Dermis blood vessel endothelial cell (primary cell): ENCODE measurements around the gene SYTL4. TPM values are rescaled to one million over a fixed set of nuclear protein-coding genes. Genes with fewer than 3 reads are reported as not detected.
"Not testable (repeated sequence)": the region's sequence is repeated elsewhere in the genome, so short reads cannot be mapped to it uniquely, and the experiment has no call there.

Source experiments
- DNase-seq: peaks from one replicate; pipeline ENCODE4 v3.0.0; 2010
- total RNA-seq: library from RNA; depleted of rRNA; stranded (reverse); fragments of >200 nt; gene quantifications from 2 replicates; pipeline ENCODE4 v1.2.3, GENCODE V29; 2014

Gene SYTL4
- 31.7 and 52.4 TPM in 2 replicates for total RNA-seq

DNA sequence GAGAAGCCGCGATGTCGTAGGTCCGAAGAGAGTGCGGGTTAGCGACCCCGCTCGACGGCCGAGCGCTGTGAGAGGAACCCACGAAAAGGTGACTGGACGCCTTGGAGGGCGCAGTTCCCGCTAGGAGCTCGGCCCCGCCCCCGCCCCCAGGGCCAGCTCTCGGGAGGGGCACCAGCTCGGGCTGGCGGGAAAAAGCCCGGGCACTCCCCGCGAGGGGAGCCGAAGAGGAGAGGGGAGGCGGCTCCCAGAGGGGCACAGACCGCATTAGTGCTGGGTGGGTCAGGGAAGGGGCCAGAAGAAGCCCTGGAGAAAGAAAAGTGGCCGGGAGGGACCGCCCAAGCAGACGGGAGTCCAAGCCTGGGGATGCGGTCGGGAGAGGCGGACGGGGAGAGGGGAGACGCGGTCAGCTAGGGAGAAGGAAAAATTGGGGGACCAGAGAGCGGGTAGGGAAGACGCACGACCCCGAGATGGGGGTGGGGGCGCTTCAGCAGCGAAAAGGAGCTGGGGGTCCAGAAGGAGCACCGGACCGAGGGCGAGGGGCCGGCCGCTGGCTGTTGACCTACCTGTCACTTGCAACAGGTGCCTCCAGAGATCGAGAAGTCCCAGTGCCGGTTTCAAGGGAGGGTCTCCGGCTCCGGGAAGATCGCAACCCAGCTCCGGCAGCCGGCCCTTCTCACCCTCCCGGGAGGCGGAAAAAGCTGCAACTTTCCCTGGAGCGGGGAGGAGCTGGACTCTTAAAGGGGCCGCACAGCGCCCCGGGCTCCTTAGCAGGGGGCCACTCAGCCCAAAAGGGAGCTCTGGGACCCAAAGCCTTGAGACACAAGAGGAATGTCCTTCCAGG, at the start of gene SYTL4:
Gene SYTL4, minus strand, starts transcription at position 681 of the 841 bp plus-strand sequence. CDS start 30,084 bp downstream, outside the sequence.
- DNase-seq = peak; percentile 54

DNA sequence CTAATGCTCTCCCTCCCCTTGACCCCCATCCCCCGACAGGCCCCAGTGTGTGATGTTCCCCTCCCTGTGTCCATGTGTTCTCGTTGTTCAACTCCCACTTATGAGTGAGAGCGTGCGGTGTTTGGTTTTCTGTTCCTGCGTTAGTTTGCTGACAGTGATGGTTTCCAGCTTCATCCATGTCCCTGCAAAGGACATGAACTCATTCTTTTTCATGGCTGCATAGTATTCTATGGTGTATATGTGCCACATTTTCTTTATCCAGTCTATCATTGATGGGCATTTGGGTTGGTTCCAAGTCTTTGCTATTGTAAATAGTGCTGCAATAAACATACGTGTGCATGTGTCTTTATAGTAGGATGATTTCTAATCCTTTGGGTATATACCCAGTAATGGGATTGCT, 37.5 kb upstream of the SYTL4 start:
- not testable (repeated sequence) for DNase-seq

DNA sequence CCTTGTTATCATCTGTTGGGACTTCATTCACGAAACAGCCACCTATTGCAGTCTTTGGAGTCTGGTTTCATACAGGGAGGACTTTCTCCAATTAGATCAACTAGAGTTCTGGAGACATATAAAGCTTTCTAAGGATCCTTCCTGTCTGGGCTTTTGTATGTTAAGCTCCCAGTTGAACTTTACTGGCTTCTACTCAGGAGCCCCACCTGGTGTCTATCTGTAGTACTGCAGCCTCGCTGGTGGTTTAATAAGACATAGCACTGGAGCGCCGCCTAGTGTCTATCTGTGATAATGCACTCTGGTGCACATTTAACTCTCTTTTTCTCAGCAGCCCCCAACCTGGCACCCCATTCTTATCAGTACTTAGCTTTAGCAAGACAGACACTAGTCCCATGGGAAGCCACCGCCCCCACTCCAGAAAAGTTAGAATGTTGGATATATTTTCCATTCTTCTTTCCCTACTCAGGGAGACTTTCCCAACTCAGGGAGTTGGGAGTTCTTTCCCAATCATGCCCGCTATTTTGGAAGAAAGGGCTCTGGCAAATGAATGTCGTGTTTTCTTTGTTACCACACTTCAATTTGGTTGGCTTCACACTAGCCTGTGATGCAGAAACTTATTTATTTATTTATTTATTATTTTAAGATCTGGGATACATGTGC, 36.9 kb upstream of the SYTL4 start:
- peak; percentile 68 for DNase-seq

DNA sequence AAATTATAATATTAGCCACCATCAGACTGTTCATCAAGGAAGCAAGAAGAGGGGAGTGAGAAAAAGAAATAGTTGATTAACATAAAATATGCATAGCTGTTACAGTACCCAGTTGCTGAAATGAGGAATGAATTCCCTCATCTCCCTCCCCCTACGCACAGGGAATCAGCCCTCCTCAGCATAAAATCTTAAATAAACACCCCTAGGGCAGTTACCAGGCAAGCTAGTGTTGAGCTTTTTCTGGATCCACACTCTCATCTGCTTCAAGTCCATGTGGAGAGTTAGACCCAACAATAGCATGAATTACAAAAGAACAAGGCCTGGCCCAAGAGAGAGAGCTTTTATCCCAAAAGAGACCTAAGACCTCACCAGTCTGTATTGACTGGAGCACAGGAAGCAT, 19.0 kb upstream of the SYTL4 start:
- no peak for DNase-seq

DNA sequence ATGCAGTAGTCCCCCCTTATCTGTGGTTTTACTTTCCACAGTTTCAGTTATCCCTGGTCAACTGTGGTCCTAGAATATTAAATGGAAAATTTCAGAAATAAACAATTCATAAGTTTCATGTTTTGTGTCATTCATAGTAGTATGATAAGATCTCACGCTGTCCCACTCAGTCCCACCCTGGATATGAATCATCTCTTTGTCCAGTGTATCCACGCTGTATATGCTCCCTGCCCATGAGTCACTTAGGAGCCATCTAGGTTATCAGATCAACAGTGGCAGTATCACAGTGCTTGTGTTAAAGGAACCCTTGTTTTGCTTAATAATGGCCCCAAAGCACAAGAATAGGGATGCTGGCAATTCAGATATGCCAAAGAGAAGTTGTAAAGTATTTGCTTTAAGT, 16.2 kb upstream of the SYTL4 start:
- DNase-seq = peak; percentile 80

DNA sequence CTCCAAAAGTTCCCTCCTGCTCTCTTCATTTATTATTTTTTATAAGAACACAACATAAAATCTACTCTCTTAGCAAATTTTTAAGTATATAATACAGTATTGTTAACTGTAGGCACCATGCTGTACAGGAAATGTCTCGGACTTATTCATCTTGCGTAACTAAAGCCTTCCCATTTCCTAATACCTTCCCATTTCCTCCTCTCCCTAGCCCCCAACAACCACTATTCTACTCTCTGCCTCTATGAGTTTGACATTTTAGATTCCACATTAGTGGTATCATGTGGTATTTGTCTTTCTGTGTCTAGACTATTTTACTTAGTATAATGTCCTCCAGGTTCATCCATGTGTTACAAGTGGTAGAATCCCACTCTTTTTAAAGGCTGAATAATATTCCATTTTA, 15.8 kb upstream of the SYTL4 start:
- peak; percentile 42 for DNase-seq

DNA sequence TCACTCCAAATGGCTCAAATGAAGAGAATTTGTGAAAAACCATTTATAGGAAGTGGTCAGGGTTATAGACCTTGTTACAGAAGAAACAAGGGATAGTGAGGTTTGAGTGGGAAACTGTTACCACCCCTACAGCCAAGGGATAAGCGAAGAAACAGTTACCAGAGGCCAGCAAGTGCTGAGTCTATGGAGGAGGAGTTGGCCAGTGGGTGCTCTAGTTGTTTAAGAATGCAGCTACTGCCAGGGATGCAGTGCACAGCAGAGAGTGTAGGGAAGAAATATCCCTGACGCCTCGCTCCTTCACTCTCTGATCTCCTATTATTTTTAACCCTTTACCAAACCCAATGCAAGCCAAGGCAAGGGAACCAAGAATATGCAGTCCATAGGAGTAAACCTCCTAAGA, 15.2 kb upstream of the SYTL4 start:
- DNase-seq = no peak

DNA sequence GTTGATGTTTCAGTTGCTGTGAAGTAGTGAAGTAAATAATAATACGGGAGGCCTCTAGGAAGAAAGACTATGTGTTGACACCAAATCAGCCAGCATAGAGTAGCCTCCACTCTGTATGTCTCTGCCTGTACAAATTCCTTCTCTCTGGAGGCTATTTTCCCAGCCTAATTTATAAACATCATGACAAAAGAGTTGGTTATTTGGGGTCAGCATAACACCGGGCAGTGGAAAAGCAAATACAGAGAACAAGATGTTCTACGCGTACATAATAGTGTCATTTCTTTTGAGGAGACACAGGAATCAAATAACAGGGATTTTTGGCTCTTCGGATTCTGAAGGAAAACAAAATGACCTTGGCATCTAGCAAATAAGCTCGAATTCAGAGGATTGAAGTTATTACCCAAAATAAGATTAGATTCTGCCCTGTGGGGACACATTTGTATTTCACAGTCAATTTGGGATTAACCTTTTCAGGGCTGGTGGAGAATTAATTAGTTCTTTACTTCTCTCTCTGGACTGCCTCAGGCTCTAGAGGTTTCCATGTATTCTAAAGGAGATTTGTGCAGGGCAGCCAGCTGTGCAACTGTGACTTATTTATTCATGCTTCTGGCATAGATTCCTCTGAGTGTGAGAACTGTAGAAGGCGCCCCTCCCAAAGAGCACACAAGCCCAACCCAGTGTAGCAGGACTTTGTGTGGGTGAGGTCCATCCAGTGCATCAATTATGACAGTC, 14.1 kb upstream of the SYTL4 start:
- DNase-seq = no peak

DNA sequence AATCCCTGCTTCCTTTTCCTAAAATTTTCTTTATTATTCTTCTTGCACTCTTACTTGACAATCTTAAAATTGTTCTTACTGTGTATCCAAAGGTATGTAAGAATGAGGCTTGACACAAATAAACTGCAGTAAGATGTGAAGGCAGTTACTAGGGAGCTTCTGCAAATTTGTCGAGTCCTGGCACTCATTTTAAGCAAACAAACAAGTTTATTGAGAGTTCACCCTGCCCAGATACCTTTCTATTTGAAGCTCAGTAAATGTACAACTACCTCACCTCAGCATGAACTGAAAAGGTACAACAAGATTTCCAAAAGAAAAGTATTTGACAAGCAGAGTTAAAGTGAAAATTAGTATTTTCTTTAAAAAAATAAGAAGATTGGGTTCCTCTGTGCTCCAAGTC, 13.3 kb upstream of the SYTL4 start:
- no peak for DNase-seq

DNA sequence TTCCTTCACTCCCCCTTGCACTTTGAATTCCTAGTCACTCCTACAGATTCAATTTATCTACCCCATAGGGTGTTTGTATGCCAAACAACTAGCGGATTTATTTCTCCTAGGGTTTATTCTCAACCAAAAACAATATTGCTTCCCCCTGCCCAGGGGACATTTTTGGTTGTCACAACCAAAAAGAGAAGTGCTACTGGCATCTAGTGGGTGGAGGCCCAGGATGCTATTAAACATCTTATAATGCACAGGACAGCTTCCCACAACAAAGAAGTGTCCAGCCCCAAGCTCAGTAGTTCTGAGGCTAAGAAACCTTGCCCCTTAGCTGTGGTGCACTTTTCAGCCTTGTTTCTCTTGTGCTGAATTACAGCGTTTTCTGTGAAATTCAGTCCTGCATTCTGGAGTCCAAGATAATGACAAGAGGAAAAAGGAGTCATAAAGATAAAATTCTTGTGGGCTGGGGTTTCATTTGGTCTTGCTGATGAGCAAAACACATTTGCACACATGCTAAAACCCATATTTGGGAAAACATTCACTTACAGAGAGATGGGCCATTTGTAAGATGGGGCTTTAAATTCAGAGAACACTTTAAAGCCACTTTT, 11.2 kb upstream of the SYTL4 start:
- DNase-seq = peak; percentile 34

DNA sequence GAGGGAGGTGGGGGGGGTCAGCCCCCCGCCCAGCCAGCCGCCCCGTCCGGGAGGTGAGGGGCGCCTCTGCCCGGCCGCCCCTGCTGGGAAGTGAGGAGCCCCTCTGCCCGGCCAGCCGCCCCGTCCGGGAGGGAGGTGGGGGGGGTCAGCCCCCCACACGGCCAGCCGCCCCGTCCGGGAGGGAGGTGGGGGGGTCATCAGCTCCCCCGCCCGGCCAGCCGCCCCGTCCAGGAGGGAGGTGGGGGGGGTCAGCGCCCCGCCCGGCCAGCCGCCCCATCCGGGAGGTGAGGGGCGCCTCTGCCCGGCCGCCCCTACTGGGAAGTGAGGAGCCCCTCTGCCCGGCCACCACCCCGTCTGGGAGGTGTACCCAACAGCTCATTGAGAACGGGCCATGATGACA, 7.9 kb downstream of the SYTL4 start:
- not testable (repeated sequence) for DNase-seq

DNA sequence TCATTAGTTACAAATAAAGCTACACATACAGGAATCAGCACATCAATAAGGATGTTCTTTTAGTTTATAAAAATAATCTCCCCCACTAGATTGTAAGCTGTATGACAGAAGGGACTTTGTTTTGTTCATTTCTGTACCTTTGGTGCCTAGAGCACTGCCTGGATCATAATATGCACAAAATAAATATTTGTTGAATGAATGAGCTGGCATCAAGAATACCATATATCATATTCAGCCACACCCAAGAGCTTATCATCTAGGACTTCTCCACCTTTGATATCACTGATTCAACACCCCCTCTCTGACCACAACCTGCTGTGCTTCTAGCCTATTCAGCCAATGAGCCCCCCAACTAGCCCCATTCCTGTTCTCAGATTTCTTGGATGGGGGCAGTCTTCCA, 10.6 kb downstream of the SYTL4 start:
- DNase-seq = no peak

DNA sequence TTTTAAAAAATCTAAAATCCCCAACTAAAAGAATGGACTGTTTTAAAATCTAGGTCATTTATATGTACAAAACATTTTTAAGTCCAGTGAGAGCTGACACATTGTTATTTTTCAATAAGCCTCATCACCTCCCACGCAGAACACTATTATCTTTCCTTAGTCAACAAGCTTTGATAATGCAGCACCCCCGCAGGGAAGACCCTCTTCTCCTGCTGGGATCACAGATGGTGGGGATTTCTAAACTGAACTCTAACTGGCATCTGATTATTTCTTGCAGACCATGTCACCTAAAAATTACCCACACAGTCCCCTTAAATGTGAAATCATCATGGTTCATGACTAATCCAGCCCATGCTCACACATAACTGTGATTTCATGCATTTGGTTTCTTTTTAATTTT, 11.6 kb downstream of the SYTL4 start:
- DNase-seq = no peak

DNA sequence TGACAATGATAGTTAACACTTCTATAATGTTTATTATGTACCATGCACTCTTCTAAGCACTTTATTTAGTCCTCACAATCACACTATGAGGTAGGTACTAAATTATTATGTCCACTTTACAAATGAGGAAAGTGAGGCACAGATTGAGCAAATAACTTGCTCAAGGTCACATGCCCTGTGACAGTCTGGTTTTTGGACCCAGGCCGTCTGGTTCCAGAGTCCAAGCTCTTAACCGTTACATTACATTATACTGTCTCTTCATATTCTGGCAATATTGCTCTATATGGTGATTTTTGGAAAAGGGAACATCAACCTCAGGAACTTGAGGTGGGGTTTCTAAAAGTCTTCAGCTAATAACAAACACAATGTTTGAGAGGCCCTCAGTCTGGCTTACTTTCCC, 12.8 kb downstream of the SYTL4 start:
- no peak for DNase-seq

DNA sequence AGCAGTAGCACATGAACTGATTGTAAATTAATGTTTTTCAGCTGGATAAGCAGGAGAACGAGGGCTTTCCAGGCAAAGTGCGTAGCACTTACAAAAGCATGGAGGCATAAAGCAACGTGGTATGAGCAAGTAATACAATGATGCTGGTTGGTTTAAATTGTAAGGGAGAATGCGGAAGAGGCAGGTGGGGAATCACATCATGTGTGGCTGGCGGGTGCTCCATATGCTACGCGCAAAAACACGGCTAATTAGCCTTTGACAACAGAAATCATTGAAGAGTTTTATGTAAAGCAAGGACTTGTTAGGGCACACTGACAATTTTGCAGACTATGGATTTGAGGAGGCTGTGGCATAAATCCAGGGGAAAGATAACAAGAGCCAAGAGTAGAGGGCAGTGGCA, 14.6 kb downstream of the SYTL4 start:
- no peak for DNase-seq

DNA sequence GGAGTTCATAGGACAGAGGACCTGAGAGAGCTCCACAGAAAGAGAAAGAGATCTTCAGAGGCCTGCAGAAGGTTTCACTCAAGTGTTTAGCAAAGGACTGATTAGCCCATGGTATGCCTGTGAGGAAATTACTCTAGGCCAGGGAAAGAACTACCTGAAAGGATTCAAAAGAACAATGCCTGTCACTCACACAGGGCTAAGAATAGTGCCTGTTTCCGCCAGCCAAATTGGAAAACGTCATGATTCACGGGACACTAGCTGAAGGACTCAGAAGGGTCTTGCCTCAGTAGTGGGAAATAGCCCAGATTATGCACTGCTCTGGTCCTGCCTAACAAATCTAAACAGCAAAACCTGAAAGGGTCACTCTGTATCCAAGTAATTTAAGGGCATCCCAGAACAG, 21.1 kb downstream of the SYTL4 start:
- DNase-seq = peak; percentile 66

DNA sequence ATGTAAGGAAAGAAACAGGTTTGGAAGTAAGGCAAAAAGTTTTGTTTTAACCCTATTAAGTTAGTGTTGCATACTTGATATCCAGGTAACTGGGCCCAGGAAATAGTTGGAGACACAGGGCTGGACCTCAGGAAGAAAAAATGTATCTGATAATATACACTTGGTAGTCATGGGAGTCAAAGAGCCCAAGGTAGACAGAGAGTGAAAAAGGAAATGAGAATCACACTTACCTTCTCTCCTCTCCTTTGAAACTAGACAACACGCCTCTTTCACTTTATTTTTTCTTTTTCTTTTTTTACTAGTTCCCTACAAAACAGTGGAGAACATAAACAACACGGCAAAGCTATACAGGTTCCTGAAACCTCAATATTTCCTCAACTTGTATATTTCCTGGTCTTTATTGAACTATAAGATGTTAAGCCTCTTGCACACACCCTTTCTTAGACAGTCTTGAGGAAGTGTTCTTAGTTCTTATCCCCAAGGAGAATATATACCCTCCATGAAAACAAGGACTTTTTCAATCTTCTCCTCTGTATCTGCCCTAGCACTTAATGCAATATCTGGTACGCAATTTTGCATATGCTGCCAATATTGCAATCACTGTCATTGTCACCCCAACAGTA, 27.2 kb downstream of the SYTL4 start:
- DNase-seq = no peak

DNA sequence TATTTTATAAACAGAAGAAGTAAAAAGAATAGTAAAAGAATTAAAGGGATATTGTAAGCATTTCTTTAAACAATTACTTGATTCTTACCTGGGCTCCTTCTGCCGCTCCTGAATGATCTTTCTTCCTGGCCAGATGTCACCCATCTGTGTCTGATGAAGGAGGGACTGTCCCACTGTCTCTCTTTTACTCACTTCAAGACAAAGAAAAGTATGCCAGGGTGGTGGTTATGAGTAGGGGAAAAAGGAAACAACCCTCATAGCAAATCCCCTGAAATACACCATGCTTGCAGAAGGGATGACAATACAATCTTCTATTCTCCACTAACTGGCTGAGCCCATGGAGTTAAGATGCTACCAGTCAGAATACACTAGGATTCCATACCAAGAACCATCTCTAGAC, 31.1 kb downstream of the SYTL4 start:
- no peak for DNase-seq

DNA sequence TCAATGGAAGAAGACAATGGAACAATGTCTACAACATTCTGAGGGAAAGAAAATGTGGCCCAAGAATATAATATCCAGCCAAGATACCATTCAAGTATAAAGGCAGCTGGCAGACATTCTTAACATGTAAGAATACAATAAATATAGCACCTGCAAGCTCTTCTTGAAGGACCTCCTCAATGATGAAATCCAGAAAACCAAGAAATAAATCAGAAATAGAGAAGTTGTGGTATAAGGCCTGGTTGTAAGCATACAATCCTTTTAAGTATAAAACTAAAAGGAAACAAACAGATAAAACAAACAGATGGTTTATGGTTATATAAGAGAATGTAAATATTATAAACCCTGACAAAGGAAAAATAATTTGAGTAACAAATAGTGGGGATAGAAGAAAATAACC, 33.4 kb downstream of the SYTL4 start:
- no peak for DNase-seq

DNA sequence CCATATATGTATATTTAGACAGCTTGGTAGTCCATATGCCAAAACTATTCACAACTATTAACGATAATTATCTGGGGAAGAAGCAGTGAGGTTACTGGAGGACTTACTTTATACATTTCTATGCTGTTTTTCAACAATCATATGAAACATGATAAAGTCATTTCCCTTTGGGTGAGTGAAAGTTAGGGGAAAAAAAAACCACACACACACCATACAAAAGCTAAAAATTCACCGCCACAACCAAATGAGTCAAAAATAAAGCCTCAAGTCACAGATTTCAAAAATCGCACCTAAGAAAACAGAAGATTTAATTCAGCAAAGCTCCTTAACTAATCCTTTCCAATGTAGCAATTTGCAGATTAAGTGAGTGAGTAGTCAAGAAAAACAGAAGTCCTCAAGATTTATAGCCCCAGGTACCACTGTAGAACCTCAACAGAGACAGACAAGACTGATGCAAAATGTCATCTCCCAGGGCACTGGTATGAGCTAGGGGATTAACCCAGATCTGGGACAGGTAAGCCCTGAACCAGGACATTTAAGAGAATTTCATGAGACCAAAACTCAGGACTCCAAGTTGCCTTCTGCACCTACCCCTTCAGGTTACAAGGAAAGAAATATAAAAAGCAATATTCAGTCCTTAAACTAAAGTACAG, 35.1 kb downstream of the SYTL4 start:
- DNase-seq = no peak

DNA sequence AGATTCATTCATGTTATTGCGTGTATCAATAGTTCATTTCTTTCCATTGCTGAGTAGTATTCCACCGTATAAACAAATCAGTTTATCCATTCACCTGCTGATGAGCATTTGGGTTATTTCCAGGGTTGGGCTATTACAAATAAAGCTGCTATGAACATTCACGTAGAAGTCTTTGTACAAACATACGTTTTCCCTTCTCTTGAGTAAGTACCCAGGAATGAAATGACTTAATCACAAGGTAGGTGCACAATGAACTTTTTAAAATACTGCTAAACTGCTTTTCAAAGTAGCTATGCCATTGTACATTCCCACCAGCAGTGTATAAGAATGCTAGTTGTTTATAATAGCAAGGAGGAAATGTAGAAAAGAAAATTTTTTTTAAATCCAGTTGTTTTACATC, 35.9 kb downstream of the SYTL4 start:
- no peak for DNase-seq

DNA sequence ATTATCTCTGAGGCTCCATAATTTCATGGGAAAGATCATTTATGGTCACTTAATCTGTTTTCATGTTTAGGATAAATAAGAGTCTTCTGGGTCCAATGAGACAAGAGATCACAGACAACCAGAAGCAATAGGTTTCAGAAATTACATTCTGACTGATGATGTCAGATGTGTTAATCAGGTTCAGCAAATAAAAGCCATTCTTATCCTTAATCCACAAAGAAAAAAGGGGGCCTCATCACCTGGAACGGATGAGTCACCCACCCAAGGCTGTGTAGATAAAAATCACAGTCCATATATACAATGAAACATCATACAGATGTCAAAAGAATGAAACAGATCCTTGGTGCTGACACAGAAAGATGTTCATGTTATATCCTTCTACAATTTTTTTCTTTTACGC, 36.6 kb downstream of the SYTL4 start:
- DNase-seq = no peak
